Lower leg skin (tissue), 3 donors: ENCODE results near the gene ST7.

ENCODE experiments used
- CTCF ChIP-seq, 3 donors: fragments of 450-650 bp; IDR thresholded peaks; one replicate each; pipeline ENCODE4 v1.5.1; 2016; ENCODE audit warnings: antibody characterized with exemption in 3 of 3, mild to moderate bottlenecking in 3 of 3, moderate library complexity in 2 of 3
- POLR2A ChIP-seq, 2 donors: fragments of 450-650 bp; IDR thresholded peaks; one replicate each; pipeline ENCODE4 v1.6.1; 2016 to 2017; ENCODE audit warnings: antibody characterized with exemption in 2 of 2, mild to moderate bottlenecking in 1 of 2, moderate library complexity in 1 of 2

GRCh38 chr7:117200786-117201458, 247.6 kb downstream of the ST7 start:
- TF ChIP-seq CTCF (IDR thresholded peaks at IDR 0.05) (no peak), POLR2A (IDR thresholded peaks at IDR 0.05) (no peak)
